A375 (cell line): Measurements from ENCODE around the gene CREG1. TPM values are rescaled to one million over a fixed set of nuclear protein-coding genes. Genes with fewer than 3 reads are reported as not detected.

Experiments used
- total RNA-seq: library from RNA; depleted of rRNA; stranded (reverse); fragments of >200 nt; shearing (Covaris generic); gene quantifications from 2 replicates; pipeline ENCODE4 v1.2.3, GENCODE V29; 2014; rRNA removed

The CREG1 gene
- total RNA-seq: 52.7 and 56.0 TPM in 2 replicates

GRCh38 chr1:167553136-167554027, at the start of gene CREG1:
Gene CREG1, minus strand, starts transcription at chr1:167553762.

GRCh38 chr1:167518331-167518700, 35.2 kb downstream of the CREG1 start, which contains the start of gene CD247:
Gene CD247, minus strand, starts transcription at chr1:167518529. Its CDS starts 64 bp downstream, at chr1:167518465.

Other genes with a start within 250 kb of the CREG1 start
- gene CD247, start 35.2 kb downstream of the CREG1 start, total RNA-seq: 0.72 and 1.4 TPM in 2 replicates
- gene RCSD1, start 76.5 kb upstream of the CREG1 start, total RNA-seq: not detected in 2 replicates
- gene MPZL1, start 168.2 kb upstream of the CREG1 start, total RNA-seq: 21.4 and 36.8 TPM in 2 replicates